Stimulated activated CD8-positive, alpha-beta memory T cell treated with anti-CD3 and anti-CD28 coated beads, Interleukin-4, amount 100 ng/mL, for 48 hours (primary cell): Measurements from ENCODE around the gene GSTO2.

Experiments
- DNase-seq: peaks from one replicate; pipeline ENCODE4 v3.0.0-alpha.2; 2020

Gene GSTO2

DNA sequence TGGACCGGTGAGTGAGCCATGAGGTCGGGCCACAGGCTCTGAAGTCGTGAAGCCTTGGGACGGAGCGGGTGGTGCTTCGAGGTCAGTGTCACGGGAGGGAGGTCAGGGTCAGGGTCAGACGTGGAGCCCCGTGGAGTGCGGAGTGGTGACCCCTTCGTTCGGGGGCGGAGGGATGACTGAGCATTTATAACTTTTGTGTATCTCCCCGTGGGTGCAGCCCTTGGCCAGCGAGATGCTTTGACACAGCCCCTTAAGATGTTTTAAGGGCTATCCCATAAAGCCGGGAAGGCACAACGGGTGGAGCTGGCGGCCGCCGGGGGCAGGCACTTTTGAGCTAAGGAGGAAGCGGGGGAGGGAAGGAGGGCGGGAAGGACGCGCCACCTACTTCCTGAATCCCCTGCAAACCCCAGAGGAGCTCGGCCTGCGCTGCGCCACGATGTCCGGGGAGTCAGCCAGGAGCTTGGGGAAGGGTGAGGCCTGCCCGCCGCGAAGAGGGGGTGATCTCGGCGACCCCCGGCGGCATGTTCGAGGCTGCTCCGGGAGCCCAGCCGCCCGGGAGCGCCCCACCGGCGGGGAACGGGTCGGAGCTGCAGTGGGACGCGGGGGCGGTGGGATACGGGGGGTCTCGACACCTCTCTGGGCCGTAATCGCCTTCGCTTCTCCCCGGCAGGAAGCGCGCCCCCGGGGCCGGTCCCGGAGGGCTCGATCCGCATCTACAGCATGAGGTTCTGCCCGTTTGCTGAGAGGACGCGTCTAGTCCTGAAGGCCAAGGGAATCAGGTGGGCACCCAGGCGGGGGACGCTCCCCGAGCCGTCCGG lies 14.3 kb upstream of the GSTO2 start, which contains the start of gene GSTO1:
Gene GSTO1, plus strand, starts transcription at position 400 of the 818 bp plus-strand sequence. Its CDS starts 37 bp downstream, at position 437.
- peak; percentile 74 for DNase-seq

DNA sequence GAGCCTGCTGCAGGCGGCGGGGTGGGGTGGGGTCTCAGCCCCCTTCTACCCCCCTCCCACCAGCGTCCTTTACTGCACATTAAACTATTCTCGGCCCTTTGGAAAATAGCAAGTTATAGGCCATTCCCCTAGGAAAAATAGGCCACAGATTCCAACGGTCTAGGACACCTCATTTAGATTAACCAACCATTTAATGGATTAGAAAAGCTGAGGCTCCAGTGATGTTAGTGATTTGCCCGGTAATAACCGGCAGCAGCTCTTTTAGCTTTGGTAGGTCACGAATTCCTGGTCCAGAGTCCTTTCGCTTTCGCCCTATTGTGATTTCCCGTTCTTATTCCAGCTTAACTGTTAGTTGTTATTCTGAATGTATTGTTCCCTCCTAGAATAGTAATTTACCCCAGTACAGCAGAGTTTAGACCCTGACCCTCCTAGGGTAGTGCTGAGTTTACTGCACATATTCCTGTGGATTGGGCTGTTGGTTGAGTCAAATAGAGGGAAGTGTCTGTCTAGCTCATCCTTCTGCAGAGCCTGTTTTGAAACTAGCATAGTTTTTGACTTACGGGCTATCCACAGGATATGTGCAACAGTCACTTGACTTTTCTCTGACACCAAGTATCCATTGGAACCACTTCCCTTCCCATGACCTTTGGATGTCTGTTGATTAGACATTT lies 13.5 kb upstream of the GSTO2 start:
- no peak for DNase-seq

DNA sequence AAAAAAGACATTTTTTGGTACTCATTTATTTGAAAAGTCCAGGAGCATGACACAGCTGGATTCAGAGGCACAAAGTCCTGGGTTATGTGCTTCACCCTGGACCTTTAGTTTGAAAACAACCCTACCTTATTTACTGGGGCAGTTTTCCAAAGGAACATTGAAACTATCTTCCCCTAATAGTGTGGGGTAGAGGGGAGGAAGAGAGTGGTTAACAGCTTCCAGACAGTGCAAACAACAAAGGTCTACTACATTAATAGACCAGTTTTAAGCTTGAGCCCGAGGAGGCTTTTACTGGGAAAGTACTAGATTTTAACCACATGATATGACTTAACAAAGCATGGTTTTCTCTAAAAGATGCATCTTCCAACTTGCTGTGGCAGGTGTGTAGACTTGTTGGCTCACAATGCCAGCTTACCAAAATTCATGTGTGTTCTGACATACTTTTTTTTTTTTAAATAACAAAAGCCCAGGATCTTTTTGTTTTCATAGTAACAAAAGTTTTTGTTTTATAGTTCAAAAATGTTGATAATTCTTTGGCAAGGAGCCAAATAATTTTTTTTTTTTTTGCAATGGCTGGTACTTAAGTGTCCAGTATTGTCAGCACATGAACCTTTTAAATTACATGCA lies 12.5 kb upstream of the GSTO2 start:
- DNase-seq: no peak

DNA sequence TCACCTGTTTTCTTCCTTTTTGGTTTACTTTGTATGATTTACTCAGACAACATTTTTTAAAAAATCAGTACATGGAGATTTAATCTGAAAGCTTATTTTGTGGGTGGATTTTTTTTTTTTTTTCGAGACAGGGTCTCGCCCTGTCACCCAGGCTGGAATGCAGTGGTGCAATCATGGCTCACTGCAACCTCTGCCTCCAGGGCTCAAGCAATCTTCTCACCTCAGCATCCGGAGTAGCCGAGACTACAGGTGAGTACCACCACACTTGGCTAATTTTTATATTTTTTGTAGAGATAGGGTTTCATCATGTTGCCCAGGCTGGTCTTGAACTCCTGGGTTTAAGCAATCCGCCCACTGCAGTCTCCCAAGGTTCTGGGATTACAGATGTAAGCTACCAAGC lies 11.7 kb upstream of the GSTO2 start:
- no peak for DNase-seq

DNA sequence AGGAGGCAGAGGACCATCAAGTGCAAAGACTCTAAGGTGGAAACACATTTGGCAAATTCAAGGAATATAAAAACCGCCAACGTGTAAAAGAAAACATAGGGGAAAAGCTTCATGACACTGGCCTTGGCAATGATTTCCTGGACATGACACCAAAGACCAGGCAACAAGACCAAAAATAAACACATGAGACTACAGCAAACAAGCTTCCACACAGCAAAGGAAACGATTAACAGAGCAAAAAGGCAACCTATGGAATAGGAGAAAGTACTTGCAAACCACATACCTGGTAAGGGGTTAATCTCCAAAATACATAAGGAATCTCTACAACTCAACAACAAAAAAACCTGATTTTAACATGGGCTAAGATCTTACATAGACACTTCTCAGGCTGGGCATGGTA lies 10.8 kb upstream of the GSTO2 start:
- DNase-seq: no peak

DNA sequence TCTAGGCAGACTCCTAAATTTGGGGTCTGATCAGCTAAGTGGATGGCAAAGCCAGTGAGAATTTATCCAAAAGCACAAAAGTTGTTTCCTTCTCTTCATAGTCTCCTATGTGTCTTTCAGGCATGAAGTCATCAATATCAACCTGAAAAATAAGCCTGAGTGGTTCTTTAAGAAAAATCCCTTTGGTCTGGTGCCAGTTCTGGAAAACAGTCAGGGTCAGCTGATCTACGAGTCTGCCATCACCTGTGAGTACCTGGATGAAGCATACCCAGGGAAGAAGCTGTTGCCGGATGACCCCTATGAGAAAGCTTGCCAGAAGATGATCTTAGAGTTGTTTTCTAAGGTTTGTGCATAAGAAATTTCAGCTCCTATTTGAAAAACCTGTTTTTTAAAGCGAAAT lies 9.5 kb upstream of the GSTO2 start:
- DNase-seq: no peak

DNA sequence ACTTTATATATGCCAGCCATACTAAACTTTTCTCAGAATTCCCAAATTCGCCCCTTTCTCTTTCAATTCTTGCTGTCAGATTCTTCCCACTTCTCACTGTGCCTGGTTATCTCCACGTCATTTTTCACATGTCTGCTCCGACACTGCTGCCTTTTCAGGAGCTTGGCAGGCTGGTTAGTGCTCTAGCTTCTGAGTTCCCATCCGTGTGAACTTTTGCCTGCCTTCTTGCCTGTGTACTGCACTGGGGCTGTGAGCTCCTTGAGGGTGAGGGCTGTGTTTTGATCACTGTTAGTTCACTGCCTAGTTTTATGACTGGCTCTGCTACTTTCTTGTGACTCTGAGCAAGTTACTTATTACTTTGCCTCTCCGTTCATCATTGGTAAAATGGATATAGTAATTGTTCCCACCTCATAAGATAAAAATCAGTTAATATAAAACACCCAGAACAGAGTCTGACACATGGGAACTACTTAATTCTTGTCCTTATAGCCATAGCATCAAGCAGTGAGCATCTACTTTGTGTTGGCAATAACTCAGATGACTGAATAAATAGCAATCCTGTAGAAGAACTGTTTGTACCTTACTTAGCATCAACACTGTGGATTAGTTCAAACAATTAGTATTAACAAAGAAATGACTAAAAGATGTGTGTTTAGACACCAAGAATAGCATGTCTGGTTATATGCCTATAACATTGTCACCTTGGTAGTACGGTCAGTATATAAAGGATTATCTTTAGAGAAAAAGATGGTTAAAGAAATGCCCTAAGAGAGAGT lies 8.8 kb upstream of the GSTO2 start:
- DNase-seq: no peak

DNA sequence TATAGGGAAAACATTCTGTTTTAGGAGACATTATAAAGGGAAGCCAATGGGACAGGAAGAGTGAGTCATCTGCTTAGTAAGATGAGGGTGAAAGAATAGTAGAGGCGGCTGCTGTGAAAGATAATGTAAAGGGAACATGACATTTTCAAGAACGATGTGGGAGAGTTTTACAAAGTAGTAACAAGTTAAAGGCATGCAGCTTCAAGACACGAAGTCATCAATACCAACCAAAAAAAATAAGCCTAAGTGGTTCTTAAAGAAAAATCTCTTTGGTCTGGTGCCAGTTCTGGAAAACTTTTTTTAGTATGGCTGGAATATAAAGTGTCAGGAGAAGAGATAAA lies 8.2 kb upstream of the GSTO2 start:
- DNase-seq: no peak

DNA sequence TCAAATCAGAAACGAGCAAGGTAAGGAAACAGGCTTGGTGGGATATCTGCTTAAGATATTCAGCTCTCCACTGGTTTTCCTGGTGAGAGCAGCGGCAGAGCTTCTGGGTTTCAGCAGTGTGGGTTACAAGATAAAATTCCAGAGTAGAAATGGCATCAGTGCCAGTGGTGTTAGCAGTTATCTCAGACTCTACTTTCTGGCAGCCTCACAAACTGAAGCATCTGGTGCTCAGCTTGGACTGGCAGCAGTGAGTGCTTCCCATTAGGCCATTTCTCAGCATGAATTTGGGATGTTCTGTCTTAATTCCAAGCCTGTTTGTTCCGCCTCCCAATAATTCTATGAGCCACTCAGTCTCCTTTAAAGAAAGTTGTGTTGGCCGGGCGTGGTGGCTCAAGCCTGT lies 6.9 kb upstream of the GSTO2 start:
- no peak for DNase-seq

DNA sequence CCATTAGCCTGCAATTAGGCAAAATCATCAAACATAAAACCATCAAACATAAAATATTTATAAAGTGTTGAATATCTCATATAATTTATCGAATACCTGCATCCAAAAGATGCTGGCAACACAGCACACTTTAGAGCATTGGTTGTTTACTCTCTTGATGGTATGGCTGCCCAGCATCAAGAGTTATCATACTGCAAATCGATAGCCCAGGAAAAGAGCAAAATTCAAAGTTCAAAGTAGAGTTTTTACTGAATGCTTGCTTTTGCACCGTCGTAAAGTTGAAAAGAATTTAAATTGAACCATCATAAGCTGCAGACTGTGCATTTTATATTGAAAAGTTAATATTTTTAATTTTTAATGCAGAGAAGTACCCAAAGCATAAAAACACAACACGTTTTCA lies 4.2 kb upstream of the GSTO2 start:
- no peak for DNase-seq

DNA sequence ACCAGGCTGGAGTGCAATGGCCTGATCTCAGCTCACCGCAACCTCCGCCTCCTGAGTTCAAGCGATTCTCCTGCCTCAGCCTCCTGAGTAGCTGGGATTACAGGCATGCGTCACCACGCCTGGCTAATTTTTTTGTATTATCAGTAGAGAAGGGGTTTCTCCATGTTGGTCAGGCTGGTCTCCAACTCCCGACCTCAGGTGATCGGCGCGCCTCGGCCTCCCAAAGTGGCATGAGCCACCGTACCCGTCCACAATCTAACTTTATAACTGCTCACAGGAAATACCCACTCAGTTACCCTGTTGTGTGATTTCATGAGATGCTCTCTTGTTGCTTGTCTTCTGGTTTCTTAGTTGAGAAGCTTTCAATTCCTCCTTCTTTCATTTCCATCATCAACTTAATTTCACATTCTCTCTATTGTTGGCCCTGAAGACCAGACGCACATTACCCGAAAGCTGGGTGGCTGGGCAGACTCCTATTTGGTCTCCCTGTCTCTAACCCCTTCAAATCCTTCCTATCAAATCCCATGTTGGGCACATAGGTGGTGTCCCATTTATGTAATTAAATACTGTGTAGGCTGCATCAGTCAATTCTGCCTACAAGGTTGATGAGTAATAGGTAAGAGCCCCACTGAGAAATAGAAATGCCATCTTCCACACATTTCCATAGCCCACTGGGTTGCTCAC lies 1.1 kb upstream of the GSTO2 start:
- peak; percentile 59 for DNase-seq

DNA sequence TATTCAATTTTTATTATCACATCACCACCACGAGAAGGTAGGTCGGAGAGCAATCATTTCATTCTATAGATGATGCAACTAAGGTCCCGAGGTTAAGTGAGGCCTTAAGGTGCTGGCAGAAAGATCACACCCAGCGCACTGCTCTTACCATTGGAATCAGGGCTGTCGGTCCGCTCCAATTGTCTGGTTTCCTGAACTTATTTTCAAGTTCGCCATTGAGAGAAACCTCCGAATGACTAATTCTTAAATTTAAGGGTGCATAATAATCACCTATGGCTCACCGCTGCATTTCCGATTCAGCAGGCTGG lies 625 bp upstream of the GSTO2 start:
- no peak for DNase-seq

DNA sequence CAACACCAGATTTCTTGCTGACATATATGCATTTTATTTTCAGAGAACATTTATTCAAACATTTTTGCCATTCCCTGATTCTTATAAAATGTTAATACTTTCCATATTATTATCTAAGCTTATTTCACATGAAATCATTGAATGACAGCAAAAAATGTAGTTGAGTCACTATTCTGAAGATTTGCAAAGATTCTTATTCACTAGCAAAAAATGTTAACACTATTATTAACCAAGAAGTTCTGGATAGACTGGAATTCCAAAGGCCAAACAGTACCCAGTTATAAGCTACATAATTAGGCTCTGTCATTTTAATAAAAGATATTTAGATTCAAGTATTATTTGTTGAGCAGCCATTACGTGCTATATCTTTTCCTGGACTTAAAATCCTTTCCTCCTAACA lies 4.3 kb downstream of the GSTO2 start:
- no peak for DNase-seq

DNA sequence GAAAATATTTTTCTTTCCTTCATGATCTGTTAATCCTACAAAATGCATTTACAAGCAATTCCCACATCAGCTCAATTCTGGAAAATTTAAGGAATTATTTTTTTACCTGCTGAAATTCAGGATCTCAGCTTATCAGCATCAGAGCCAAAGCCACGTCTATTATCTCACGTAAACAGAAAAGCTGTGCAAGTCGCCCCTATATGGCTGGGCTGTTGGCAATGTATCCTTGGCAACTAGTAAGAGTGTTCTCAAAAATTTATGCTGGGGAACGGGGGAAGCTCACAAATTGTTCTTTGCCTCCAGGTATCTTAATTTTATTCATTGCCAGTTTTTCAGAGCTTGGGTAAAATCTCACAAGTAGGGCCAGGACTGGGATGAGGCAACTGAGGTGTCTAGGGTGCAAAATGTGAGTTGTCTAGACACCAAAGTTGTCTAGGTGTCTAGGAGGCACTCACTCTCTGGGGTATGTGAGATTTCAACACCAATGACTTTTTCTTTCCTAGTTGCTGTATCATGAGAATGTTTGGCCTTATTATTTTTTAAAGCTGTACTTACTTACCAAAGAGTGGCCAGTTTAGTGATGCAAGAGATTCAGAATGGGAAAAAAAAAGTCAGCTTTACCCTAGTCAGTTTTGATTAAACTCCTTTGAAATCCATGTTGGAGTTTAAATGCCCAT lies 5.1 kb downstream of the GSTO2 start:
- no peak for DNase-seq

DNA sequence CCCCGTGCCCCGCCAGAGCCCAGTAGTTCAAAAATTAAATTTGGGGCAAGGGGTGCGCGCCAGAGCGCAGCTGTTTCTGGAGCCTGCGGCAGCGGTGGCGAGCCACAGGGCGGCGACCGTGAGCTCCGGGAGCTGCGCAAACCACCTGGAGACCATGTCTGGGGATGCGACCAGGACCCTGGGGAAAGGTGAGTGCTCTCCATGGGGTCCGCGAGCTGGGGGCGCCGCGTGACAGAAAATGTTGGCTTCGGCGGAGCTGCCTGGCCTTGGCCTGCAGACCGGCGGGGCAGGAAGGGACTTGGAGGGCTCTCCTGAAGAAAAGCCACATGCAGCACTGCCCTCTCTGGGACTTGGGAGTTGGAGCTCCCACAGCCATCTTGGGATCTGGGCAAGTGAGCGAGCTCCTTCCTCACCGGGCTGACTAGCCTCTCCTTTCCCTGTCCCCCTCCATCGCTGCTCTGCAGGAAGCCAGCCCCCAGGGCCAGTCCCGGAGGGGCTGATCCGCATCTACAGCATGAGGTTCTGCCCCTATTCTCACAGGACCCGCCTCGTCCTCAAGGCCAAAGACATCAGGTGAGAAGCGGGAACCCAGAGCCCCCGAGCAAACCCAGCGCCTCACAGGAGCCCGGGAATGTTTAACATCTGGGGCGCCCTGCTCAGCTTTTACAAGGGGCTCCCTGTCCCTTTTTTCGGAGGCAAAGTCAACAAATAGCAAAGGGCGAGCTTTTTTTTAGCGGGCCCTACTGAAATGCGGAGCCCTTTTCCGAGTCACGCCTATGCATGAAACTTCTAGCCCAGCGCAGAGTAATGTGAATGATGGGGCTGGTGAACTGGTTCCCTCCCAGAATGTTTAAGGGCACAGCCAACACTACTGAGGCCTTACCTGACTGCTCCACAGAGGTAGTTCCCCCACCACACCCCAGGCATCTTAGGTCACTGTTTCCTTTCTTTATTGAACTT lies 6.1 kb downstream of the GSTO2 start:
- DNase-seq: peak; percentile 71

DNA sequence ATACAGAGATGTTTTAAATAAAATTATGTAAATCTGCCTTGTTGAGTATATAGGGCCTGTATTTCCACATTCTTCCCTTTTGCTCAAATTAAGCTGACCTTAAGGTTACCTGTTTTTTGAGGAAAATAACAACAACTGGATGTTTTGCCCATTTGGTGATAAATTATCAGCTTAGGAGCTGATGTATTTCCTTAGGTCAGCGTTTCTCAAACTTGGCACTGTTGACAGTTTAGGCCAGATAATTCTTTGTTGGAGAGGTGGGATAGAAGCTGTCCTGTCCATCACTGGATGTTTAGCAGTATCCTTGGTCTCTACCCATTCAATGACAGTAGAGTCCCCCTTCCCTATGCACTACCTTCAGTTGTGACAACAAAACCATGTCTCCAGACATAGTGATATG lies 7.2 kb downstream of the GSTO2 start:
- DNase-seq: no peak

DNA sequence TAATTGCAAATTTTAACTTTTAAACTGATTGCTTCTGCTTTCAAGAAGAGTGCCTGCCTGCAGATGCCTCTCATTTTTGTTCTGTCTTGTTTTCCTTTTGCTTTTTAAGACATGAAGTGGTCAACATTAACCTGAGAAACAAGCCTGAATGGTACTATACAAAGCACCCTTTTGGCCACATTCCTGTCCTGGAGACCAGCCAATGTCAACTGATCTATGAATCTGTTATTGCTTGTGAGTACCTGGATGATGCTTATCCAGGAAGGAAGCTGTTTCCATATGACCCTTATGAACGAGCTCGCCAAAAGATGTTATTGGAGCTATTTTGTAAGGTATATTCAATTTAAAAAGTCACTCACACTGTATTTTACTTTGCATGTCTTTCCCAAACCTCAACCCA lies 8.8 kb downstream of the GSTO2 start:
- DNase-seq: no peak

DNA sequence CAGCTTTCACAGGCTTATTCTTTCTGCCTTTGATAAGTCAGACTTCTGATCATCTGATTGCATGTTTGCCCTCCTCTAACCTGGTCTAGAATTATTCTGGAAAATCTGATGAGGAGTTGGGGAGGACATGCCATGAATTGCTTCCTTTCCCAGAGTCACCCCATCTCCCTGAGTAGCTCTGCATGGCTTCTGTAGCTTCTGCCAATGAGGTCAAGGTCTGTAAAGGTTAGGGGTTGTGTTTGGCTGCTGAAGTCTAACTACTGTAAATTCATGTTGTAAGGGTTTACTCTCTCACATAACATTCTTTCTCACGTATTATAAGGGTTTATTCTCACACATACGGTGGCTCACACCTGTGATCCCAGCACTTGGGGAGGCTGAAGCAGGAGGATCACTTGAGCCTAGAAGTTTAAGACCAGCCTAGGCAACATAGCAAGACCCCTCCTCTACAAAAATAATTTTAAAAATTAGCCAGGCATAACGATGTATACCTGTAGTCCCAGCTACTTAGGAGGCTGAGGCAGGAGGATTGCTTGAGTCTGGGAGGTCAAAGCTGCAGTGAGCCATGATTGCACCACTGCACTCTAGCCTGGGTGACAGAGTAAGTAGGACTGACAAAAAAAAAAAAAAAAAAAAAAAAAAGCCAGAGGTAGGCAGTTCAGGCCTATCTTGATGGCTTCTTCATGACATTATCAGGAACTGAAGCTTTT lies 10.7 kb downstream of the GSTO2 start:
- DNase-seq: no peak

DNA sequence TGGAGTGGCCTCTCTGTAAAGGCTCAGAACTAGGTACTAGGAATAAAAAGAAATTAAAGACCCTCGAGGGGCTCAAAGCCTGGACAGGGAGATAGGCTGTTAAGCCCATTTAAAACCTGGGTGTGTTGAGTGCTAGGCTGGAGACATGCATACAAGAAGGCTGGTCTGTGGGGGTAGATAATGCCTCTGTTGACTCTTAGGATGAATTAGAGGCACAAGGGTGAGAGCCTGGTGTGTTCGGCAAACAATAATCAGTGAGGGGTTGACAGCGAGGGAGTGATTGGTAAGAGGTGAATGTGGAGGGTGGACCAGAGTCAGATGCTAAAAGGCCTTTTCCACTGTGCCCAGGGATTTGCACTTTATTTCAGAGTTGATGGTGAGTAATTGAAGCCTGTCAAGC lies 12.7 kb downstream of the GSTO2 start:
- no peak for DNase-seq

DNA sequence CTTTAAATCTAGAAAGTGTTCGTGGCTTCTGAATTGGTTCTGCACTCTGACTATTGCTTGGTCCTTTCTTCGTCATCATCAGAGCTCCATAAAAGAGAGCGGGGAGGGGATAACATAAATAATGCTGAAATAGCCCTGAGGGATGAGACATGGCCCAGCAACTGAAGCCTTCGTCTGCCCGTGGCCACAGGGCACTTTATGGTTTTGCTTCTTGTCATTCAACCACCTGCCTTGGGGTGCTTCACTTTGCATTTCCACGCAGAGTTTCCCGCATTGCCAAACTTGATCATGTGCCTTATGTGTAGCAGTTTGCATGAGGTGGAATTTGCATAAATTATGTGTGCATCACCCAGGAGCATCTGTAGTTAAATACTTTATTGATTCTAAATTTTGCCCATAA lies 15.9 kb downstream of the GSTO2 start:
- DNase-seq: no peak

DNA sequence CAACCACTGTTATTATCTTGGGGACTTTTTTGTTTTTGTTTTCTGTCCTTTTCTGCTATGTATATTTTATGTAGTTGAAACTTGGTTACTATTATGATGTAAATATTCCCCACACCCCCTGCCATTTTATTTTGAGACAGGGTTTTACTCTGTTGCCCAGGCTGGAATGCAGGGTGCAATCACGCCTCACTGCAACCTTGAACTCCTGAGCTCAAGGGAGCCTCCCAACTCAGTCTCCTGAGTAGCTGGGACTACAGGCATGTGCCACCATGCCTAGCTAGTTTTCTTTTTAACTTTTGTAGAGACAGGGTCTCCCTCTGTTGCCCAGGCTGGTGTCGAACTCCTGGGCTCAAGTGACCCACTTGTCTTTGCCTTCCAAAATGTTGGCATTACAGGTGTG lies 18.0 kb downstream of the GSTO2 start:
- DNase-seq: no peak
